Measurements from ENCODE around the gene NEBL.

GRCh38 chr10:20932606-20933126, 35.6 kb upstream of the NEBL start:
- no peak for TF ChIP-seq CTCF (IDR thresholded peaks at IDR 0.05)
- TF ChIP-seq EP300 (IDR thresholded peaks at IDR 0.05): no peak
- TF ChIP-seq POLR2AphosphoS5 (IDR thresholded peaks at IDR 0.05): no peak
- no peak for TF ChIP-seq POLR2A (IDR thresholded peaks at IDR 0.05)
